Glutamatergic neuron (in vitro differentiated cells): ENCODE results near the gene CHRM1. TPM values are rescaled to one million over a fixed set of nuclear protein-coding genes. Genes with fewer than 3 reads are reported as not detected.

Source experiments
- DNase-seq: peaks from one replicate; pipeline ENCODE4 v3.0.0; 2022
- H3K27ac Mint-ChIP-seq: one replicate; pipeline ENCODE4 v1.8.0; 2020; ENCODE audit warnings: mild to moderate bottlenecking, mixed read lengths, inconsistent platforms; ENCODE audit not compliant: unreplicated experiment
- H3K27me3 Mint-ChIP-seq: one replicate; pipeline ENCODE4 v1.8.0; 2020; ENCODE audit warnings: mild to moderate bottlenecking, moderate library complexity, mixed read lengths, inconsistent platforms; ENCODE audit not compliant: unreplicated experiment
- H3K36me3 Mint-ChIP-seq: one replicate; pipeline ENCODE4 v1.8.0; 2020; ENCODE audit warnings: mild to moderate bottlenecking, mixed read lengths, inconsistent platforms; ENCODE audit not compliant: unreplicated experiment
- H3K4me1 Mint-ChIP-seq: one replicate; pipeline ENCODE4 v1.8.0; 2020; ENCODE audit warnings: mild to moderate bottlenecking, low read depth, mixed read lengths, inconsistent platforms; ENCODE audit not compliant: unreplicated experiment
- H3K4me3 Mint-ChIP-seq: one replicate; pipeline ENCODE4 v1.8.0; 2020; ENCODE audit warnings: mild to moderate bottlenecking, mixed read lengths, inconsistent platforms; ENCODE audit not compliant: unreplicated experiment
- H3K9me3 Mint-ChIP-seq: one replicate; pipeline ENCODE4 v1.8.0; 2020; ENCODE audit warnings: mild to moderate bottlenecking, moderate library complexity, mixed read lengths, inconsistent platforms; ENCODE audit not compliant: unreplicated experiment
- CTCF ChIP-seq: fragments of 200-600 bp; sonication (generic); IDR thresholded peaks from one replicate; pipeline ENCODE4 v1.5.0; 2021; ENCODE audit not compliant: partially characterized antibody, unreplicated experiment
- total RNA-seq: library from RNA; stranded (reverse); fragmentation: NEBNext Ultra II Directional; extraction: Animal tissue kit (Norgen Biotek cat#: 25700); gene quantifications from one replicate; pipeline ENCODE4 v1.2.1, GENCODE V29; 2021; ENCODE audit not compliant: unreplicated experiment

Gene CHRM1
- total RNA-seq, 1 donor from 2014 or later = not detected

DNA sequence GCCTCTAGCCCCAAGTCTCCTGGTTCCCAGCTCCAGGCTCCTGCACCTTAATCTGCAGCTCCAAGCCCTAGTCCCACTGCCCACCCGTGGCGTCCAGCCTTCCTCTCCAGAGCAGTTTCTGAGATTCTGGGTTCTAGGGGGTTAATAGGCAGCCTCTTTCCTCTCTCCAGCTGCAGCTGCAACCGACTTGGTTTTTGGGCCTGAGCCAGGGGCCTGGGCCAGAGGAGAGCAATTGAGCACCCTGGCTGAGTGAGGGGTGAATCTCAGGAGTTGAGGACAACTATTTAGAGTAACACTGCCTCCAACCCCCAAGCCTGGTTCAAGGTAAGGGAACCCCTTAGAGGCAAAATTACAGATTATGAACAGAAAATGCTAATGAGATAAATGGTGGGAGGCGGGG is 9.0 kb upstream of the CHRM1 start:
- H3K27me3 Mint-ChIP-seq = peaks cover 24% of the 10 kb centered on the region
- no peaks in the 10 kb centered on the region for H3K36me3 Mint-ChIP-seq
- no peak overlapping the region for H3K4me3 Mint-ChIP-seq
- DNase-seq = no peak
- H3K9me3 Mint-ChIP-seq = peaks cover 2% of the 10 kb centered on the region
- no peak for TF ChIP-seq CTCF
- H3K27ac Mint-ChIP-seq = no peak overlapping the region
- no peaks in the 10 kb centered on the region for H3K4me1 Mint-ChIP-seq

GRCh38 chr11:62928011-62928410 is 6.8 kb upstream of the CHRM1 start:
- Mint-ChIP-seq H3K4me3 (no peak overlapping the region), H3K4me1 (no peaks in the 10 kb centered on the region), H3K27me3 (peaks cover 25% of the 10 kb centered on the region), H3K27ac (no peak overlapping the region), H3K36me3 (no peaks in the 10 kb centered on the region), H3K9me3 (peaks cover 2% of the 10 kb centered on the region)
- no peak for TF ChIP-seq CTCF
- DNase-seq = no peak

DNA sequence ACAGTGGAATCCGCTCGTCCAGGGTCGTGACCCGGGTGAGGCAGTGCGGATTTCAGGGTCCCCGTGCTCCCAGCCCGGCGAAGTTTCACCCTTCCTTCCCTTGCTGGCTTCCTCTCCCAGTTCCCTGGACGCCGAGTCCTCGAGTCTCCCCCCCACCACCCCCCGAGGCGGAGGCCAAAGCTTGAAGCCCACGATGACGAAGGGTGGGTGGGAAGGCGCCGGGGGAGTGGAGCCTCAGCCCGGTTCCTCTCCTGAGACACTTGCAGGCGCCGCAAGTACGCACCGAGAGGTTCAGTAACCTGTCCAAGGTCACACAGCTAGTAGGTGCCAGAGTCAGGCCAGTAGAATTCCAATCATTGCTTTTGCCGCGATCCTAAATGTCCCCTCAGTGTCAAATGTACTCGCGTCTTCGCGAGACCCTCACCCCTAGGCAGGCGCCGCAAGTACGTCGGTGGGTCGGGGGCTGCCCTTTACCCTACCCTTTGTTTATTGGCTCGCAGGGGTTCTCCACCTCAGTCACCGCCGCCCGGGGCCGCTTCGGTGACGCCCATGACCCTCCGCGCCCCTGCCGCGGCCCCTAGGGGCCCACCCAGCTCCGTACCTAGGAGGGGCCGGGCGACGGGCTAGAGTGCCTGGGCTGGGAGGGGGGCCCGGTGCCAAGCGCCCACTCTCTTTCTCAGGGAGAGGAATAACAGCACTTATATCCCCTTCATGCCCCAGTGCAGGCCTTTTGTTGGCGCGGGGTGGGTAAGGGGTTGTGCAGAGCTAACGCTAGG is 5.7 kb upstream of the CHRM1 start:
- DNase-seq = no peak
- Mint-ChIP-seq H3K4me1 (peaks cover 2% of the 10 kb centered on the region), H3K27me3 (peaks cover 30% of the 10 kb centered on the region), H3K4me3 (peak overlapping the region; percentile 68), H3K9me3 (peaks cover 2% of the 10 kb centered on the region), H3K27ac (no peak overlapping the region), H3K36me3 (no peaks in the 10 kb centered on the region)
- no peak for TF ChIP-seq CTCF

DNA sequence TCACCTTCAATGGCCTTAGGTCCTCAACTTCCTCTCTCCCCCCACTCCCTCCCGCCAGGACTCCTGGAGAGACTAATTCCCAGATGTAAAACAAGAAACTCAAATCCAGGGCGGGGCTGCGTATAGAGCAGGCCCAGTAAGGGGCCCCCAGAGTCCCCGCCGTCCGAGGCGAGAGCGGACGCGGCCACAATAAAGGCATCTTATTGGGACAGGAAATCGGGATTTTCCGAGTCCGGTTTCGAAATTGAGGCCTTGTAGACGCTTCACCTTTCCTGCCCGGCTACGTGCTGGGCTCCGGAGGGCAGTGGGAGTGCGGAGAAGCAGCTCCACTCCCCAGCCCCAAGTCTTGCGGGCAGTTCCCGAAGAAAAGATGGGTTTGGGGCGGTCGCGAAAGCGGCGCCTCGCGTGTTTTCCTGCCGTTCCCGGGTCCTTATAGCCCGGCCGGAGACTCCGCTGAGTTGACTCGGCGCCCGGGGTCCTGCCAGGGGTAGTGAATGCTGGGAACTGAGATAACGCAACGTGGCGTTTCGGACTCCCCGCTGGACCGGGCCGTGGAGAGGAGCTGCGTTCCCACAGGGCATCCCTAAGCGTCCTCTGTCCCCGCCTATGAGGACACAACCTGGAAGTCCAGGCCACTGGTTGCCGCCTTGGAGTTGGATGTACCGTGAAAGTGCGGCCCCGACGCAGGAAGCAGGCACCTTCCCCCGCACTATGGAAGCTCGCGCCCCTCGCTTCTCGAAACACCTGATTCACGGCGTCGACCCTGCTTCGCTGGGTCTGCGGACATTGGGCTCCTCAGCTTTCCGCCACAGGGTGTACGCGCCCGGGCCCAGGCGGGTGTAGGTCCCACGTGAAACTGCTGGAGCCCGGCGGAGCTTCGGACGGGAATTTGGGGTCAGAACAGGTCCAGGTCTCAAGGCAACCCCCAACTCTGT is 4.8 kb upstream of the CHRM1 start:
- Mint-ChIP-seq H3K4me1 (peaks cover 2% of the 10 kb centered on the region), H3K36me3 (no peaks in the 10 kb centered on the region), H3K4me3 (peak overlapping the region; percentile 68), H3K27ac (no peak overlapping the region), H3K9me3 (peaks cover 2% of the 10 kb centered on the region), H3K27me3 (peaks cover 27% of the 10 kb centered on the region)
- no peak for DNase-seq
- no peak for TF ChIP-seq CTCF

DNA sequence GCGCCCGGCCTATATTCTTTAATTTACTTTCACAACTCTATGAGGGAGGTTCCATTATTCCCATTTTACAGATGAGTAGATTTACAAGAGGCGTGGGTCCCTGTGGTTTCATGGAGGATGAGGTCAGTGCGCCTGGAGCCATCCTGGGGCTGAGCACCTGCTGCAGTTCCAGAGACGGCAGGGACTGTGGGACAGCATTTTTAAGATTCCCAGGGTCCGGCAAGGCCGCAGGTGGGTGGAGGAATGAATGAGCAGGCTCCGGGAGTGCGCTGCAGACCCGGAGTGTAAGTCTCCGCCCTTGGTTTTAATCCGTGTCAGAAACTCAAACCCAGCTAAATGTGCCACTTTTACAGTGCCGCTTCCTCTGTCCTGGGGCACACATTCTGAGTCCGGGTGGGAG is 4.1 kb upstream of the CHRM1 start:
- peaks cover 27% of the 10 kb centered on the region for H3K27me3 Mint-ChIP-seq
- no peak overlapping the region for H3K27ac Mint-ChIP-seq
- no peak for TF ChIP-seq CTCF
- no peaks in the 10 kb centered on the region for H3K9me3 Mint-ChIP-seq
- no peak for DNase-seq
- H3K4me1 Mint-ChIP-seq = peaks cover 2% of the 10 kb centered on the region
- H3K4me3 Mint-ChIP-seq = no peak overlapping the region
- no peaks in the 10 kb centered on the region for H3K36me3 Mint-ChIP-seq
